OCI-LY7 (cell line): Measurements from ENCODE around the gene CHRNB2.

Source experiments
- CTCF ChIP-seq: fragments of 200-600 bp; sonication (generic); conservative IDR thresholded peaks from 2 replicates; pipeline ENCODE4 v1.5.1; 2014; ENCODE audit warnings: mild to moderate bottlenecking, antibody characterized with exemption, low read length, moderate library complexity, mixed read lengths
- EZH2phosphoT487 ChIP-seq: fragments of 200-600 bp; sonication (generic); IDR thresholded peaks from 2 replicates; pipeline ENCODE4 v1.6.1; 2018; ENCODE audit warnings: low read depth, borderline replicate concordance, mild to moderate bottlenecking, mixed run types, antibody characterized with exemption, low read length, moderate library complexity, mixed read lengths

- TF ChIP-seq CTCF: no peak
- TF ChIP-seq EZH2phosphoT487: no peak
Observed at GRCh38 chr1:154575147-154575927, 7.8 kb downstream of the CHRNB2 start.
